Effector memory CD4-positive, alpha-beta T cell (primary cell): ENCODE data around the gene DHRS4L2.

Source experiments
- DNase-seq, 3 donors: peaks; one replicate each; pipeline ENCODE4 v3.0.0-alpha.2; 2020
- H3K27ac ChIP-seq: 2 replicates; pipeline ENCODE4 v1.7.0; 2013; ENCODE audit warnings: mild to moderate bottlenecking, low read length, moderate library complexity; ENCODE audit not compliant: insufficient read depth, poor library complexity, severe bottlenecking
- H3K27me3 ChIP-seq: replicated peaks from 2 replicates; pipeline ENCODE4 v1.7.0; 2013; ENCODE audit warnings: mild to moderate bottlenecking, low read length; ENCODE audit not compliant: insufficient read depth, control insufficient read depth, poor library complexity, severe bottlenecking
- H3K36me3 ChIP-seq: 2 replicates; pipeline ENCODE4 v1.7.0; 2013; ENCODE audit warnings: mild to moderate bottlenecking, low read length, moderate library complexity; ENCODE audit not compliant: control insufficient read depth, insufficient read depth
- H3K4me1 ChIP-seq: 2 replicates; pipeline ENCODE4 v1.7.0; 2013; ENCODE audit warnings: low read length, mild to moderate bottlenecking; ENCODE audit not compliant: control insufficient read depth, insufficient read depth, poor library complexity, severe bottlenecking
- H3K4me3 ChIP-seq: 2 replicates; pipeline ENCODE4 v1.7.0; 2013; ENCODE audit warnings: low read length, low read depth, mild to moderate bottlenecking; ENCODE audit not compliant: insufficient read depth, poor library complexity, severe bottlenecking
- H3K9me3 ChIP-seq: 2 replicates; pipeline ENCODE4 v1.7.0; 2013; ENCODE audit warnings: mild to moderate bottlenecking, low read length, moderate library complexity; ENCODE audit not compliant: control insufficient read depth

The DHRS4L2 gene

DNA sequence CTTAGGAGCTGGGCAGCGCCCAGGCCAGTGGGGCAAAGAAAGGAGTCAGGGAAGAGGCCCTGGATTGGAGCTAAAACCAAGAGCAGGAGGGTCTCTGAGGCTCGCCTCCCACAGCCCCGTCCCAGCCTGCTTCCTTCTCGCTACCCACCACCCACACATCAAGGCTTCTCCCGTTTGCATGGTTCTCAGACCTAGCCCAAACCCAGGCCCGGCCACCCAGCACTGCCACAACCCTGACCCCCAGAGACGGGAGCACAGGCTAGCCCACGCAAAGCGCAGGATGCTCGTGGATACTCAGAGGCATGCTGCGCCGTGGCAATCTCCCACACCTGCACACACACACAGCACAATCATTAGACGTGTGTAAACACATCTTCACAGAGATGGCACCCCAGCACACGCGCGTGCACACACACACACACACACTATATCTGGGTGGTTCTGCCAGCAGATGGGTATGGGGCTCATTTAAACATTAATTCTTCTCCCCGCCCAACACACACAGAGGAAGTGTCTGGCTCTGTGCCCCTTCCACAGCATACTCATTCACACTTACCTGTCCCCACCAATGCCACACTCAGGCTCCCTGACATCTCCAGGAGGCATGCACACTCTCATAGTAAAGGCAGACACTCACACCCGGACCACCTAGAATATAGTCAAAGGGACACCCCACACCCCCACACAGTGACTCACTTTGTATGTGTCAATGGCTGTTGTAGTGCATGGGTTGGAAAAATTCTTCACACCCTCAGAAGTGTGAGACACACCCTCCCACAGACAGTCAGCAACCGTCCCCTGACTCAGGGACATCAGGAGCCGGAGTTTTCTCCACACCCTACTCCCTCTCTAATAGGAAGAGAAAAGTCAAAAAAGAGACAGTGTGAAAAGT, 64.2 kb downstream of the DHRS4L2 start:
- no peaks in the 10 kb centered on the region for H3K36me3 ChIP-seq
- H3K9me3 ChIP-seq, result no peaks in the 10 kb centered on the region
- H3K4me1 ChIP-seq, result peaks cover 10% of the 10 kb centered on the region
- H3K27ac ChIP-seq, result no peak overlapping the region
- peak in 1 of 3 donors; percentile 18 for DNase-seq
- no peaks in the 10 kb centered on the region for H3K27me3 ChIP-seq
- H3K4me3 ChIP-seq, result peak overlapping the region; percentile 70

DNA sequence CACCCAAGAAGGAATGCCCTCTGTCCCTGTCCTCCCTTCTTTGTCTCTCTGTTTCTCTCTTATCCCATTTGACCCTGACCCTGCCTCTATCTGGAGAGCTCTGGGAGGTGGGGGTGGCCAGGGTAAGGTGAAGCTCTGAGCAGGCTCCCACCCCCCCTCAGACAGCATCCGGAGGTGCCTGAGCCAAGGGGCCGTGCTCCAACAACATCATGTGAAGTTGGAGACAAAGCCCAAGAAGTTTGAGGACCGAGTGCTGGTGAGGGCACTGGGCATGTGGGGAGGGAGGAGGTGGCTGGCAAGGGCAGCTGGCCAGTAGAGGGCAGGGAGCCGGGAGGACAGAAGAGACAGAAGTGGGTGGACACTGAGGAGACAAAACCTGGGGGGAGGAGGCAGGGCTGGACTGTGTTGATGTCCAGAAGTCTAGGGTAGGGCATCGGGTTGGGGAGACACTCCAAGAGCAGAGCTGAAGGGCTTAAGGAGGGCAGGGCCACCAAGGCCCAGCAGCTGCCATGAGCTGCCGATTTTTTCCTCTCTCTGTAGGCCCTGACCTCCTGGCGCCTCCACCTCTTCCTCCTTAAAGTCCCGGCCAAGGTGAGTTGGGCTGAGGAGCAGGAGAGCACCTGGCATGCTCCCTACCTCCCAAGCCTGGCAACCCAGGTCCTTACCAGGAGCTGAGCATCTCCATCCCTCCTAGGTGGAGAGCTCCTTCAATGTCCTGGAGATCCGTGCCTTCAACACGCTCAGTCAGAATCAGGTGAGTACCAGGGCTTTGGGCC, 65.0 kb downstream of the DHRS4L2 start:
- Histone ChIP-seq H3K36me3 (no peaks in the 10 kb centered on the region), H3K27ac (no peak overlapping the region), H3K4me1 (peaks cover 10% of the 10 kb centered on the region), H3K9me3 (no peaks in the 10 kb centered on the region), H3K27me3 (no peaks in the 10 kb centered on the region), H3K4me3 (no peak overlapping the region)
- no peak for DNase-seq

DNA sequence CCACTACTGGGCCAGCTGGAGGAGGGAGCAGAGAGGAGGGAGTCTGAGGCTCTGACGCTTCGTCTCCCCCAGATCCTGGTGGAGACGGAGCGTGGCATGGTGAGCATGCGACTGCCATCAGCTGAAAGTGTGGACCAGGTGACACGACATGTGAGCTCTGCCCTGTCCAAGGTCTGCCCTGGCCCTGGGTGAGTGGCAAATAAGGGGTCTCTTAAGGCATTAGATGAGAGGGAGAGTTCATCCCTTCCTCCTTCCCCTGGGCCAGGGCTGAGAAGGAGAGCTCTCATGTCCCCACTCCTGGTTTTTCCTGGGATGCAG, 65.6 kb downstream of the DHRS4L2 start:
- no peak overlapping the region for H3K27ac ChIP-seq
- no peak for DNase-seq
- H3K4me3 ChIP-seq, result no peak overlapping the region
- H3K36me3 ChIP-seq, result no peaks in the 10 kb centered on the region
- H3K27me3 ChIP-seq, result no peaks in the 10 kb centered on the region
- no peaks in the 10 kb centered on the region for H3K9me3 ChIP-seq
- H3K4me1 ChIP-seq, result peaks cover 10% of the 10 kb centered on the region

DNA sequence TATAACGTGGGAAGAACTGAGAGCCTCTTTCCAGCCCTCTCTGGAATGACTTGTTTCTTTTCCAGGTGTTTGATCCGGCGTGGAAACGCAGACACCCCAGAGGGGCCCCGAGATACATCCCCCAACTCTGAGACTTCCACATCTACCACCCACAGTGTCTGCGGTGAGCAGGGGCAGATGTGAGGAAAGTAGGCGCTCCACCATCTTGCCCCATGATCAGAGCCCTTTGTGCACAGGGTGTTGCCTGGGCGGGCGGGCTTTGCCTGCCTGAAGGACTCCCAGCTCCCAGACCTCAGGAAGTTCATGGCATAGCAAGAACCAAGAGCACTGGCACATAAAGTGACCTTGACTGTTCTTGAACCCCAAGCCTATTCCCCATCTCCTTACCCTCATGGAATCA, 65.9 kb downstream of the DHRS4L2 start:
- Histone ChIP-seq H3K27me3 (no peaks in the 10 kb centered on the region), H3K4me1 (peaks cover 10% of the 10 kb centered on the region), H3K4me3 (no peak overlapping the region), H3K36me3 (no peaks in the 10 kb centered on the region), H3K9me3 (no peaks in the 10 kb centered on the region), H3K27ac (no peak overlapping the region)
- DNase-seq, result no peak
